Glomerular visceral epithelial cell (primary cell): ENCODE measurements around the gene MCRS1.
A peak's percentile ranks its signal among the peaks of the same experiment; 100 is the strongest.

ENCODE experiments used
- DNase-seq: peaks from one replicate; pipeline ENCODE4 v3.0.0-alpha.2; 2016; ENCODE audit errors: extremely low spot score

Gene MCRS1

DNA sequence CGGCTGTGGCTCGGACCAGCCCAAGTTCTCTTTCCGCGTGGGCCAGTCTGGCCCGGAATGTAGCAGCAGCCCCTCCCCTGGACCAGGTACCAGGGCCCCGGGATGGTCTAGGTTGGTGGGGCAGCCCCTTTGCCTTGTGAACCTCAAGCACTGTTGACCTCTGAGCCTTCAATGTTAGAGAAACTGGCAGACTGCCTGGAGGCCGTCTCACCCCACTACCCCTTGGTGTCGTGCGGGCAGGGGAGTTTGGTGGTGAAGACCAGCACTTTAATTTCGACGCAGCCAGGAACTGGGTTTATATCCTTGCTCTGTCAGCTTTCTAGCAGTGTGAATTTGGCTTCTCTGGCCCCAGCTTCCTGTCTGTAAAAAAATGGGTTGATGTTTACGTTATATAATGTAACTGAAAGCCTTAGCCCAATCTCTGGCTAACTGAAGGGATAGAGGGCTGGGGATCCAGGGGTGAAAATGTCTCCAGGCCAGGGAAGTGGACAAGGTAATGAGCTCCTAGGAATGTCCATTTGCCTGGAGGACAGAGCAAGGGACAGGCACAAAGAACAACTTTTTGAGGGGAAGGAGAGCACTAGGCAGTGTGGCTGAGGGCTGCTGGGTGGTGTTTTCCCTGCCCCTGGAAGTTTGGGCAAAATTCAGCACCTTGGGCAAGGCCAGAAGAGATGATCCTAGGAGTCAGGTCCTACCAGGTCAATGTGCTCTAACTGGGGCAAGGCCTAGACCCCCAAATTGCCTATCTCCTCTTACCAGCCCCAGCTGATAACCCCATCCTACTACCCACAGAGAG, 11.4 kb downstream of the MCRS1 start:
- DNase-seq: no peak

DNA sequence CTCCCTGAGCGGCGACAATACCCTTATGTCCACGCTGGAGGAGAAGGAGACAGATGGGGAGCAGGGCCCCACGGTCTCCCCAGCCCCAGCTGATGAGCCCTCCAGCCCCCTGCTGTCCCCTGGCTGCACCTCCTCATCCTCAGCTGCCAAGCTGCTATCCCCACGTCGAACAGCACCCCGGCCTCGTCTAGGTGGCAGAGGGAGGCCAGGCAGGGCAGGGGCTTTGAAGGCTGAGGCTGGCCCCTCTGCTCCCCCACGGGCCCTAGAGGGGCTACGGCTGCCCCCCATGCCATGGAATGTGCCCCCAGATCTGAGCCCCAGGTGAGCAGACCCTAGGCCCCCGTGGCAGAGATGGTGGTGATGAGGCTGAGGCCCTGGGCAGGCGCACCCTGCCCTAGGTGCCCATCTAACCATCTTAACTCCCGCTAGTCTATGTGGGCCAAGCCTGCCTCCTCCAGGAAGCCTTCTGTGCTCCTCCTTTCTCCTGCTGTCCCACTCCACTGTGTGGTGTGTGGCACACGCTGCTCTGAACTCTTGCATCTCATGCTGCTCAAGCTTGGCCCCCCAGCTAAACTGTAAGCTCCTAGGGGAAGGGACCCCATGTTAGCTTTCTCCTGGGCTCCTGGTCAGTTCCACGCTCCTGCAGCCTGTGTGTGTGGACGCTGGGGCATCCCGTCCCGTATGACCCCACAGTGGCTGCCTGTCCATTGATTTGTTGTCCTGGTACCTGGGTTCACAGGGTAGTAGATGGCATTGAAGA, 12.1 kb downstream of the MCRS1 start:
- no peak for DNase-seq

DNA sequence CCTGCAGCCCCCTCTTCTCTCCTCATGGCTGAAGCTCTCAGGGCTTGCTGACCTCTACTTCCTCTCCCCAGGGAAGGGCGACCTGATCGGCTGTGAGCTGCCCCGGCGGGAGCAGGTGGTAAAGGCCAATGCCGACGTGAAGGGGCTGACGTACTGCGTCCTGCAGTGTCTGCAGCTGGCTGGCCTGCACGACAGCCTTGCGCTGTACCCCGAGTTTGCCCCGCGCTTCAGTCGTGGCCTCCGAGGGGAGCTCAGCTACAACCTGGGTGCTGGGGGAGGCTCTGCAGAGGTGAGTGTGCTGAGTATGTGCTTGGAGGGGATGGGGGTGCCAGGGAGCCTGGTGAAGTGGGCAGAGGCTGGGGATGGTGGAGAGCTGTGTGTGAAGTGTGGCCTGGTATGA, 13.7 kb downstream of the MCRS1 start:
- DNase-seq: no peak

DNA sequence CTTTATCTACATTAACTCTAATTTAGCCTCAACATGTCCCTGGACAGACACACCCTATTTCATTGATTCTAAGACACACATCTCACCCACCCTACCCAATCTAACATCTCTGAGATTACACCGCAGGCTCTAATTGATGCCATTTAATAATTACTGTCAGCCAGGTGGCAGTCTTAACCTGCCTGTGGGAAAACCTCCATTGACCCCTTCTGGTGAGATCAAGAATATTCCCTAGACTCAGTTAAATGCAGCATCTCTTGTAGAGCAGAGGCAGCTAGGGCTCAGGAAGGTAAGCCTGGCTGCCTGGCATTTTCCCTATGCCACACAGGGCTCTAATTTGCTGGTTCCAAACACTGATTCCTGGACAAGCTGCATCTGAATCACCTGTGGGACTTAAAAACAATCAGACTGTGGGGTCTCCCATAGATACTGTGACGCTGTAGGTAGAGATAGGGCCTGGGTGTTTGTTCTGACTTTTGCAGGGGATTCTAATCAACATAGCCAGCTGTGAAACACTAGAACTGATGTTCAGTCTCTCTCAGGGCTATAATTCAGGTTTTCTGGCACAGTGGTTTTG, 14.3 kb downstream of the MCRS1 start:
- DNase-seq: peak; percentile 32

DNA sequence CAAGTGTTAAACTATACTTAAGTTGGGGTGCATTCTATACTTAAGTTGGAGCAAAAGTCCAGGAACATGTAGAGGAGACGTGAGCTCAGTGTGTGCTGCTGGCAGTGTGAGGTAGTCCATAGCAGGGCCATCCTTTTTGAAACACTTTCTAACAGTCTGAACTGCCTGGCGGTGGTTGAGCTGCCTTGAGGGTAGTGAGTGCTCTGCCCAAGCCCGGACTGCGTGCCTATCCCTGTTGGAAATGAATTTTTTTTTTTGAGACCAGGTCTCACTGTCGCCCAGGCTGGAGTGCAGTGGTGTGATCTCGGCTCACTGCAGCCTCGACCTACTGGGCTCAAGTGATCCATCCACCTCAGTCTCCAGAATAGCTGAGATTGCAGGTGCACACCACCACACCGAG, 15.0 kb downstream of the MCRS1 start:
- DNase-seq: no peak

DNA sequence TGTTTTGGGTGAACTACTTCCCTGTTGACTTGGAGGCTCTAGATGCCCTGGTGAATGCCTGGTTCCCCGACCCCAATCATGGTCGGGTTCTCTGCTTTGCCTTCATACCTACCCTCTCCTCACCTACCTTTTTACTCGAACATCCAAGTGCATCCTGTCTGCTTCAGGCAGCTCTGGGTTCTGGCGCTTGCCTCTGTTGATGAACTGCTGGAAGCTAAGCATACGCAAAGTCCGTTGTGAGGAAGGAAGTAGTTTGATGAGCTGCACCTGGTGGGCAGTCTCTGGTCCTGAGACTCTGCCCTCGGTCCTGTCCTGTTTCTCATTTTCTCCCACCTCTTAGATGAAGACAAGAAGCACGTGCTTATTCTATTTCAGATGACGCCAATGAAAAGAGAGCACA, 15.5 kb downstream of the MCRS1 start:
- DNase-seq: no peak

DNA sequence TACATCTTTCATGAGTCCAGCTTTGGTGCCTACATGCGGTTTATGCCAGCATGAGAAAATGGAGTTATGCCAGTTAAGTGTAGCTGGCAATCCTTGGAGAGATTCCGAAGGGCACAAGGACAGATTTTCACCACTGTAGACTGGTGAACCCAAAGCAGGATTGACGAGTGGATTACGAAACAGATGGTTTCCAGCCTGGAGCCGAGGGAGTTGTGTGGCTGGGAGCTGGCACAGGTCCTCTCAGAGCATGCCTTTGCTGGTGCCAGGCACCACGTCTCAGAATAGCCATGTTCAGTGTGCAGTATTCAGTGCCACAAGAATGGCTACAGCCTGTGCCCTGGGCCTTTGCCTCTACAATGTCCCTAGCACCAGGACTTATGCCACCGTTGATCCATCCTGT, 15.9 kb downstream of the MCRS1 start:
- DNase-seq: no peak

DNA sequence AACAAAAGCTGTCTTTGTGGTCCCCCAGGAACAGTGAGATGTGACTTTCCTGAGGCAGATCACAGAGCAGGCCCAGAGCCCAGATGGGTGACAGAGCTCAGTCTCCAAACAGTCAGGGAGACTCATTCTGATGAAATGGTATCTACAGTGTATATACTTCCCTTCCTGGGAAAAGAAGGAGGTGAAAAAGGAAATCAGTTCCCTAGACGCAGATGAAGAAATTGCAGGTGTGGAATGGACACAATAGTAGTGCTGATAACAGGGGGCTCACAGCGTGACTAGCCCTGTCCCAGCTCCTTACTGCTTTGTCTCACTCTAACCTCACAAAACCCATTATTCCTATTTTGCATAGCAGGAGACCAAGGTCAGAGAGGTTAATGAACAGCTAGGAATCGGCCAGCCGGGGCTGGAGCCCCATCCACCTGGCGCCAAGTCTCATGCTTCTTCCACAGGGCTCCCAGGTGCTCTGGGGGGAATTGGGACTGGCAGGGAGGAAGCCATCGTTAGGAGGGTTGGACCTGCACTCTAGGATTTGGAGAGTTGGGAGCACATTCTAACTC, 17.2 kb downstream of the MCRS1 start:
- DNase-seq: no peak

DNA sequence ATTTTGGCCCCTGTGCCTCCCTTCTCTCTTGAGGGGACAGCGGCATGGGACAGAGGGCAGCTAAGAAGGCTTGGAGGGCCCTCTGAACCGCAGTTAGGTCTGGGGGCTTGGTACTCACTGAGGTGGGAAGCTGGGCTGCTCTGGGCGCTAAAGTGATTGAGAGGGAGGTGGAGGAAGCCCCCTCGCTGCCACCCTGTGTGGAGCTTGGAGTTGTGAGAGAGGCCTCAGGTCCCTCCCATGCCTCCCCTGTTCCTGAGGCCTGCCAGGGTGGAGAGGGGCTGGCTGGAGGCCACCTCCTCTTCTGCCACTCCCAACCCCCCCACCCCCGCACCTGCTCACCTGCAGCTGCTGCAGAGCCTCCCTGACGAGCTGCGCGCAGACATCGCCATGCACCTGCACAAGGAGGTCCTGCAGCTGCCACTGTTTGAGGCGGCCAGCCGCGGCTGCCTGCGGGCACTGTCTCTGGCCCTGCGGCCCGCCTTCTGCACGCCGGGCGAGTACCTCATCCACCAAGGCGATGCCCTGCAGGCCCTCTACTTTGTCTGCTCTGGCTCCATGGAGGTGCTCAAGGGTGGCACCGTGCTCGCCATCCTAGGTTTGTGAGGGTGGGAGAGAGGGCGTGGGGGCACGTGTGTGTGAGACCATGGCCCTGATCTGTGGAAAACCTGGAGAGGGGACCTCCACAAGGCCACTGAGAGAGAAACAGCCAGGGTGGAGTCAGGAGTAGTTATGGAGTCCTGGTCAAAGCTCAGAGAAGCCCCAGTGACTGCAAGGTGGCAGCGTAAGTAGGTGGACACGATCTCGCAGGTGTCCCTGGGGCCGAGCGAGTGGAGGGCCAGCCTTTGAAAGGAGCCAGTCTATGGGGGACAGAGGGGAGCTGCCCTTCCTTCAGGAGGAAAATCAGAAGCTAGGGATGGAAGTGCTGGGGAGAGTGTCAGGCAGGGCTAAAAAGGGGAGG, 17.9 kb downstream of the MCRS1 start:
- no peak for DNase-seq

DNA sequence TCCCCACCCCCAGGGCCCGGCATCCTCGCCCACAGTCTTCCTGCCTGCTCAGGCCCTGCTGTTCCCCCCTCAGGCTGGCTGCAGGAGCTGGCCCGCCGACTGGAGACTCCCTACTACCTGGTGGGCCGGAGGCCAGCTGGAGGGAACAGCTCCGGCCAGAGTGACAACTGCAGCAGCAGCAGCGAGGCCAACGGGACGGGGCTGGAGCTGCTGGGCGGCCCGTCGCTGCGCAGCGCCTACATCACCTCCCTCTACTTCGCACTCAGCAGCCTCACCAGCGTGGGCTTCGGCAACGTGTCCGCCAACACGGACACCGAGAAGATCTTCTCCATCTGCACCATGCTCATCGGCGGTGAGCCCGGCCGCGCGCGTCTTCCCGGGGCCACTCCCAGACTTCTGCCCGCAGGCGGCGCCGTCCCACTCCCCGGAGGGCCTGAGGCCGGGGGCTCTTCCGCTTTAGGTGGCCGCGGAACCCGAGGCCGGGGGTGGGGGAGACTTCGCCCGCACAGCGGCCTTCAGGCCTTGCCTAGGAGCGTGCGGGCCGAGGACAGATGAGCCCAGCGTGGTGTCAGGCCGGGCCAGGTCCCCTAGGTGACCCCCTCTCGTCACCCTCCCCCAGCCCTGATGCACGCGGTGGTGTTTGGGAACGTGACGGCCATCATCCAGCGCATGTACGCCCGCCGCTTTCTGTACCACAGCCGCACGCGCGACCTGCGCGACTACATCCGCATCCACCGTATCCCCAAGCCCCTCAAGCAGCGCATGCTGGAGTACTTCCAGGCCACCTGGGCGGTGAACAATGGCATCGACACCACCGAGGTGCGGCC, 18.9 kb downstream of the MCRS1 start:
- DNase-seq: no peak

DNA sequence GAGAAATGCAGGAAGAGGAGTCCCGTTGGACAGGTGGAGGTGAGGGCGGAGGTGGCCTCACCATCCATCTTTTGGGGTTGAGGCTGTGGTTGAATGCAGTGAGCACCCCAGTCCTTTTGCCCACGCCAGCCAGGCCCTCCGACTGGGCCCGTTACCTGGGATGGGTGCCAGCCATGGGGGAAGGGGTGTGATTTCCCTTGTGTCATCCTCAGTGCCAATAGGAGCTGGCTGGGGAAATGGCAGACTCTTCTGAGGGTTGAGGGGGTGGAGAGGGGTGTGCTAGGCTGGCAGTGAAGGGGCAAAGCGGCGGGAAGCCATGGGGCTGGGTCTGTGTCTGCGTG, 19.5 kb downstream of the MCRS1 start:
- DNase-seq: no peak

DNA sequence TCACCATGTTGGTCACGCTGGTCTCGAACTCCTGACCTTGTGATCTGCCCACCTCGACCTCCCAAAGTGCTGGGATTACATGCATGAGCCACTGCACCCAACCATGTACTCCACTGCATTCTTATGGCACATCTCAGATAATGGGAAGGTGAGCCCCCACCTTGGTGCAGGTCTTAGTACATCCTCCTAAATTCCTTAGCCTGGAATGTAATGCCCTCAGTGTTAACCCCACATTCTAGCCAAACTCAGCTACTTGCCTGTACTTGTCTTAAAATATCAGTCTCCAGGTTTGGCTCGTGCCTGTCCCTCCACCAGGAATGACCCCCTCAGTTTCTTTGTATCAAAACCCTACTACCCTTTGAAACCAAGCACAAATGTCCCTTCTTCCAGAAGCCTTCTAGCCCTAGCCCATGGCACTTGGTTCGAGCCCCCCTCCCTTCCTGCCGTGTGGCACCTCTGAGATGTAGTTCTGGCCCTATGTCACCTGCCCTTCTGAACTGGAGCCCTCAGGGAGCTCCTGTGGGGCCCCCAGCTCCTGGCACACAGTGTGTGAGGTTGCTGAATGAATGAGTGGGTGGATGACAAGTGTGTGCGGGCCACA, 20.8 kb downstream of the MCRS1 start:
- DNase-seq: no peak

DNA sequence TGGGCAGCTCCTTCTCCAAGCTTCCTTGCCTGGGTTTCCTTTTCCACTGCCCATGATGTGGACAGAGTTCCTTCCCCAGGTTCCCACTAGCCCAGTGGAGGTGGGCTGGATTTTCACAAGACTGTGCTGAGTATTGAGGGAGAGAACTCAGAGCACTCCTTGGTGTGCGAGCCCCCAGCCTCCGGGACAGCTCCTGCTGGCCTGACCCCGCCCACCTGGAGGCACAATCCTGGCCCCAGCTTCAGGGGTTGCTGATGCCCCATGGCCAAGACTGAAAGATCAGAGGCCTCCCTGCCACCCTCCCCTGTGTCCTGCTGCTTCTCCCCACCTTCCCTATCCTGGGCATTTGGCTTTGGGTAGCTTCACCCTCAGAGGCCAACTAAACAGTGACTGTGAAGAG, 21.5 kb downstream of the MCRS1 start:
- DNase-seq: no peak

DNA sequence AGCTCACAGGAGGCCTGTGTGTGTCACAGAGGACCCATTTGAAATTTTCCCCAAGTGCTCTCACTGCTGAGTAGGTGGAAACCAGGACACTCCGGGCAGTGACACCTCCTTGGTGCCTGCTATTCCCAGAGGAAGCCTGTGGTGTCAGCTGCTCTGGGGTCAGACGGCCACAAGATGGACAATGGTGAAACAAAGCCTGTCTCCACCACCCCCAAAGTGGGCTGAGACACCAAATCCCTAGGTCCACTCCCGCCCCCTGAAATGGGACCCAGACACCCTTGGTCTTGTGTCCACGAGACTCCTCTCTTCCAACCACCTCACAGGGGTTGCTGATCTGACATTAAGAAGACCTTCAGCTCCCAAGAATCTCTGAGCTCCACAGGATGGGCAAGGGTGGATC, 22.1 kb downstream of the MCRS1 start:
- DNase-seq: no peak

DNA sequence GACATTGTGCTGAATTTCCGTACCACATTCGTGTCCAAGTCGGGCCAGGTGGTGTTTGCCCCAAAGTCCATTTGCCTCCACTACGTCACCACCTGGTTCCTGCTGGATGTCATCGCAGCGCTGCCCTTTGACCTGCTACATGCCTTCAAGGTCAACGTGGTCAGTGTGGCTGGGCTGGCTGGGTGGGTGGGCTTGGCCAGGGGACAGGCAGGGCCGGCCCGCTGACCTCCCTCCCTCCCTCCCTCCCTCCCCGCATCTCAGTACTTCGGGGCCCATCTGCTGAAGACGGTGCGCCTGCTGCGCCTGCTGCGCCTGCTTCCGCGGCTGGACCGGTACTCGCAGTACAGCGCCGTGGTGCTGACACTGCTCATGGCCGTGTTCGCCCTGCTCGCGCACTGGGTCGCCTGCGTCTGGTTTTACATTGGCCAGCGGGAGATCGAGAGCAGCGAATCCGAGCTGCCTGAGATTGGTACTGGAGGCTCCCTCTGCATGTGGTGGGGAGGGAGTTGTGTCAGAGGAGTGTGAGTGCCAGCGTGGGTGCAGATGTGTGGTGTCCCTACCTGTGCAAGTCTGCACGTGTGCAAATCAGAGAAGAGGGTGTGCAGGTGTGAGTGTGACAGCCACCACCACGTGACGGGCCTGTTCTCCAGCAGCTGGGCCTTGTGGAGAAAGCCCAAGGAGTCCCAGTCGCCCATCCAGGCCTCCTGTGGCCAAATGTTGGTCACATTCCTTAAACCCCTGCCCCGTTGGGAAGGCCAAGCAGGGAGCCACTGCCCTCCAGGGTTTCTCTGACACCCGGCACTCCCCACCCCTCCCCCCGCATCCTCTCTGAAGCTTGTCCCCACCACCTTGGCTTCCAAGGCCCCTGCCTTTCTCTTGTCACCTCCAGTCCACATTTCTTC, 23.8 kb downstream of the MCRS1 start:
- no peak for DNase-seq

DNA sequence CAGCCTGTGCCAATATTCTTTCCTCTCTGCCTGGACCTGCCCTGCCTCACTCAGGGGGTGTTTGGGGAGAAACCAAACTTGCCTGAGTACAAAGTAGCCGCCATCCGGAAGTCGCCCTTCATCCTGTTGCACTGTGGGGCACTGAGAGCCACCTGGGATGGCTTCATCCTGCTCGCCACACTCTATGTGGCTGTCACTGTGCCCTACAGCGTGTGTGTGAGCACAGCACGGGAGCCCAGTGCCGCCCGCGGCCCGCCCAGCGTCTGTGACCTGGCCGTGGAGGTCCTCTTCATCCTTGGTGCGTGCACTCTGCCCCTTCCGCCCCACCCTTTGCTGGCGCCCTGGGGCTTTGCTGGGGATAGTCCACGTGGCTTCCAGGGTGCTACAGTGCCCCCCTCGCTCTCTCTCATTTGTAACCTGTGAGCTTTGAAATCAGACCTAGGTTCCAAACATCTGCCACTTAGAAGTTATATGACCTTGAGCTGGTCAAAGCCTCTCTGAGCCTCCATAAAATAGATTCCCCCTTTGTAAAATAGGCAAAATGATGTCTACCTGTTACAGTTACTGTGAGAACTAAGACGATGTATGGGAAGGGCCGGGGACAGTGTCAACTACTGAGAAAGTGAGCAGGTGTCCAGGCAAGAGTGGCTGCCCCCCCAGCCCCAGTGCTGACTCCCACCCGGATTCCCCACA, 24.6 kb downstream of the MCRS1 start:
- no peak for DNase-seq

DNA sequence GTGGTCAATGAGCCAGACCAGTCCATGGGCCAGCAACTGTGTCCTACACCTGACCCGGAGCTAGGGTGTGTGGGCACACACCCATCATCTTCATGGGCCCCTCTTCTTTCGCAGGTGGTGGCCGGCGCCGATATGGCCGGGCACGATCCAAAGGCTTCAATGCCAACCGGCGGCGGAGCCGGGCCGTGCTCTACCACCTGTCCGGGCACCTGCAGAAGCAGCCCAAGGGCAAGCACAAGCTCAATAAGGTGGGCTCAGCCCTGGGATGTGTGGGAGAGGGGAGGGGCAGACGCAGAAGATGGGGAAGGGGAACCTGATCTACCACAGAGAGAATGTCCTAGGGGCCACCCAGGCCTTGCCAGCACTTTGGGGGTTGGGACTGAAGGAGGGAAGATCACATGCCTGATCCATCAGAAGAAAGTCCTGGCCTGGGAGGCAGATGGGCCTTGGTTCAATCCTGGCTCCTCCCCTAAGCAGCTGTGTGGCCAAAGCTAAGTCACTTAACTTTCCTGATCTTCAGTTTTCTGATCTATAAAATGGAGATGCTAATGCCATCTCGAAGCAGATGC, 25.3 kb downstream of the MCRS1 start:
- DNase-seq: no peak

DNA sequence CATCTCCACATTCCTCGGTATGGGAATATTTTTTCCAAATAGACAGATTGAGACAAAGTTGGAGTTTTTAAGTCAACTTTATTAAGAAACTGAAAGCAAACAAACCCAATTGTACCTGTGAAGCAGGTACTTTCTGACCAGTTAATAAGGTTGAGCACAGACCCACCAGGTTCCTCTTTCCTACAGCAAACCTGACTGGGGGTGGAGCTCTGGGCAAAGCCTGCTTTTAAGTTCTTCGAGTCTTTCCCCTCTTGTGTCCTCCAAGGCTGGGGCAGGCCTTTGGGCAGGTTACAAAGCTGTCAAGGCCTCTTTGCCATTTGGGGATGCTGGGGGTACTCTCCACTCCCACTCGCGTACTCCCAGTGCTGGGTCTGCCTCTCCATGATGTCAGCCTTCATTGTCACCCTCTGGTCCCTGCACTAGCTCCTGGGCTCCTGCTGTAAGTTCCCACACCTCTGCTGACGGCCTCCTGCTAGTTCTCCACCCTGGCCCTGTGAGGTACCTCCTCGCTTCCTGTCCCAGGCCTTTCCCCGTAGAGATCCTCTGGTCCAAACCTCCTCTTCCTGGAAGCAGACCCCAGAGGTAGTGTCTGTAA, 25.9 kb downstream of the MCRS1 start:
- DNase-seq: no peak
